Osteoblast (primary cell): ENCODE data around the gene PTPMT1. TPM values are rescaled to one million over a fixed set of nuclear protein-coding genes. Genes with fewer than 3 reads are reported as not detected.
"Not testable (repeated sequence)": the region's sequence is repeated elsewhere in the genome, so short reads cannot be mapped to it uniquely, and the experiment has no call there.

ENCODE experiments used
- DNase-seq: peaks from one replicate; pipeline ENCODE4 v3.0.0; 2011; ENCODE audit warnings: low spot score, mixed read lengths; ENCODE audit not compliant: insufficient read length; ENCODE audit errors: missing footprints
- H2AFZ ChIP-seq: 2 replicates; pipeline ENCODE4 v1.6.0; 2011; ENCODE audit warnings: mild to moderate bottlenecking, low read length
- H3K27ac ChIP-seq: 2 replicates; pipeline ENCODE4 v1.5.1; 2011; ENCODE audit warnings: mild to moderate bottlenecking, low read depth, low read length, moderate library complexity
- H3K27me3 ChIP-seq: 2 replicates; pipeline ENCODE4 v1.6.0; 2012; ENCODE audit warnings: mild to moderate bottlenecking, control low read depth, inconsistent platforms, low read length, moderate library complexity; ENCODE audit not compliant: insufficient read depth
- H3K36me3 ChIP-seq: 2 replicates; pipeline ENCODE4 v1.5.1; 2011; ENCODE audit warnings: mild to moderate bottlenecking, low read length, control low read depth, moderate library complexity; ENCODE audit not compliant: insufficient read depth
- H3K4me1 ChIP-seq: 2 replicates; pipeline ENCODE4 v1.5.1; 2011; ENCODE audit warnings: mild to moderate bottlenecking, low read length, control low read depth, moderate library complexity; ENCODE audit not compliant: insufficient read depth
- H3K4me2 ChIP-seq: 2 replicates; pipeline ENCODE4 v1.6.0; 2011; ENCODE audit warnings: mild to moderate bottlenecking, low read length; ENCODE audit not compliant: insufficient read depth
- H3K4me3 ChIP-seq: fragments of 200-600 bp; sonication (generic); 3 replicates; pipeline ENCODE4 v1.5.1; 2012; ENCODE audit warnings: mild to moderate bottlenecking, low read length, inconsistent platforms; ENCODE audit not compliant: insufficient read depth
- H3K79me2 ChIP-seq: 2 replicates; pipeline ENCODE4 v1.6.0; 2012; ENCODE audit warnings: mild to moderate bottlenecking, low read length, control low read depth, inconsistent platforms; ENCODE audit not compliant: insufficient read depth
- H3K9me3 ChIP-seq: 2 replicates; pipeline ENCODE4 v1.5.1; 2011; ENCODE audit warnings: low read depth, low read length, control low read depth
- H4K20me1 ChIP-seq: 2 replicates; pipeline ENCODE4 v1.6.0; 2012; ENCODE audit warnings: mild to moderate bottlenecking, low read length, control low read depth; ENCODE audit not compliant: insufficient read depth
- total RNA-seq: library from RNA; depleted of rRNA; stranded (reverse); fragments of >200 nt; gene quantifications from 2 replicates; pipeline ENCODE4 v1.2.3, GENCODE V29; 2012
- TF ChIP-seq, protein P1 (sequence below): IDR thresholded peaks from 2 replicates; pipeline ENCODE4 v1.5.1; 2011; ENCODE audit warnings: mild to moderate bottlenecking, low read depth, low read length, moderate library complexity; ENCODE audit errors: extremely low read depth

The PTPMT1 gene
- total RNA-seq, 1 donor, result 80.7 TPM

DNA sequence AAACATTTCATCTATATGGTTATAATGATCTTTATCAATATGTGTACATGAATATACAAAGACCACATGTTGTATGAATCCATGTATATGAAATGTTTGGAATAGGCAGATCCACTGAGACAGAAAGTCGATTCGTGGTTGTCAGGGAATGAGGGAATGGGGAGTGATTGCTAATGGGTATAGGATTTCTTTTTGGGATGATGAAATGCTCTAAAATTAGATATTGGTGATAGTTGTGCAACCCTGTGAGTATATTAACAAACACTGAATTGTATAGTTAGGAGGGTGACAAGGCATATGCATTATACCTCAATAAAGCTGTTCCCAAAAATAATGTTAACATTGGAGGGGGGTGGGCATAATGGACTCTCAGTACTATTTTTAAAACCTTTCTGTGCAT, 5.0 kb upstream of the PTPMT1 start:
- TF ChIP-seq, protein P1, sequence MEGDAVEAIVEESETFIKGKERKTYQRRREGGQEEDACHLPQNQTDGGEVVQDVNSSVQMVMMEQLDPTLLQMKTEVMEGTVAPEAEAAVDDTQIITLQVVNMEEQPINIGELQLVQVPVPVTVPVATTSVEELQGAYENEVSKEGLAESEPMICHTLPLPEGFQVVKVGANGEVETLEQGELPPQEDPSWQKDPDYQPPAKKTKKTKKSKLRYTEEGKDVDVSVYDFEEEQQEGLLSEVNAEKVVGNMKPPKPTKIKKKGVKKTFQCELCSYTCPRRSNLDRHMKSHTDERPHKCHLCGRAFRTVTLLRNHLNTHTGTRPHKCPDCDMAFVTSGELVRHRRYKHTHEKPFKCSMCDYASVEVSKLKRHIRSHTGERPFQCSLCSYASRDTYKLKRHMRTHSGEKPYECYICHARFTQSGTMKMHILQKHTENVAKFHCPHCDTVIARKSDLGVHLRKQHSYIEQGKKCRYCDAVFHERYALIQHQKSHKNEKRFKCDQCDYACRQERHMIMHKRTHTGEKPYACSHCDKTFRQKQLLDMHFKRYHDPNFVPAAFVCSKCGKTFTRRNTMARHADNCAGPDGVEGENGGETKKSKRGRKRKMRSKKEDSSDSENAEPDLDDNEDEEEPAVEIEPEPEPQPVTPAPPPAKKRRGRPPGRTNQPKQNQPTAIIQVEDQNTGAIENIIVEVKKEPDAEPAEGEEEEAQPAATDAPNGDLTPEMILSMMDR, result no peak
- peaks cover 6% of the 10 kb centered on the region for H3K79me2 ChIP-seq
- H2AFZ ChIP-seq, result no peak overlapping the region
- H3K27me3 ChIP-seq, result no peaks in the 10 kb centered on the region
- no peak for DNase-seq
- H3K4me1 ChIP-seq, result peaks cover 8% of the 10 kb centered on the region
- H3K27ac ChIP-seq, result no peak overlapping the region
- no peaks in the 10 kb centered on the region for H3K36me3 ChIP-seq
- H3K4me3 ChIP-seq, result no peak overlapping the region
- H3K4me2 ChIP-seq, result no peak overlapping the region
- no peaks in the 10 kb centered on the region for H4K20me1 ChIP-seq
- no peaks in the 10 kb centered on the region for H3K9me3 ChIP-seq

DNA sequence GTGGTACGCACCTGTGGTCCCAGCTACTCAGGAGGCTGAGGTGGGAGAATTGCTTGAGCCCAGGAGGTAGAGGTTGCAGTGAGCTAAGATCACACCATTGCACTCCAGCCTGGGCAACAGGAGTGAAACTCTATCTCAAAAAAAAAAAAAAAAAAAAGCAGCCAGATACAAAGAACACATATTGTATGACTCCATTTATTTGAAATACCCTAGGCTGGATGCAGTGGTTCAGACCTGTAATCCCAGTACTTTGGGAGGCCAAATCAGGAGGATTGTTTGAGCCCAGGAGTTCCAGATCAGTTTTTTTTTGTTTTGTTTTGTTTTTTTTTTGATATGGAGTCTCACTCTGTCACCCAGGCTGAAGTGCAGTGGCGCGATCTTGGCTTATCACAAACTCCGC, 3.0 kb upstream of the PTPMT1 start:
- H3K36me3 ChIP-seq, H2AFZ ChIP-seq, H3K27me3 ChIP-seq, DNase-seq, H3K9me3 ChIP-seq, H3K4me2 ChIP-seq, H4K20me1 ChIP-seq, H3K4me3 ChIP-seq, H3K27ac ChIP-seq: not testable (repeated sequence)
- Histone ChIP-seq H3K4me1 (peaks cover 15% of the 10 kb centered on the region), H3K79me2 (peaks cover 25% of the 10 kb centered on the region)

DNA sequence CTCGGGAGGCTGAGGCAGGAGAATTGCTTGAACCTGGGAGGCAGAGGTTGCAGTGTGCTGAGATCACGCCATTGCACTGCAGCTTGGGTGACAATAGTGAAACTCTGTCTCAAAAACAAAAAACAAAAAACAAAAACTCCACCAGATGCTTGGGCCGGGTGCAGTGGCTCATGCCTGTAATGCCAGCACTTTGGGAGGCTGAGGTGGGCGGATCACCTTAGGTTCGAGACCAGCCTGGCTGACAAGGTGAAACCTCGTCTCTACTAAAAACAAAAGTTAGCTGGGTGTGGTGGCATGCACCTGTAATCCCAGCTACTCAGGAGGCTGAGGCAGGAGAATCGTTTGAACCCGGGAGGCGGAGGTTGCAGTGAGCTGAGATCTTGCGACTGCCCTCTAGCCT, 1.0 kb upstream of the PTPMT1 start:
- not testable (repeated sequence) for H2AFZ ChIP-seq, H3K27me3 ChIP-seq, H3K27ac ChIP-seq, DNase-seq, H3K36me3 ChIP-seq, H4K20me1 ChIP-seq, H3K4me3 ChIP-seq, H3K9me3 ChIP-seq
- Histone ChIP-seq H3K79me2 (peaks cover 34% of the 10 kb centered on the region), H3K4me2 (peak overlapping the region; percentile 90), H3K4me1 (peaks cover 15% of the 10 kb centered on the region)

DNA sequence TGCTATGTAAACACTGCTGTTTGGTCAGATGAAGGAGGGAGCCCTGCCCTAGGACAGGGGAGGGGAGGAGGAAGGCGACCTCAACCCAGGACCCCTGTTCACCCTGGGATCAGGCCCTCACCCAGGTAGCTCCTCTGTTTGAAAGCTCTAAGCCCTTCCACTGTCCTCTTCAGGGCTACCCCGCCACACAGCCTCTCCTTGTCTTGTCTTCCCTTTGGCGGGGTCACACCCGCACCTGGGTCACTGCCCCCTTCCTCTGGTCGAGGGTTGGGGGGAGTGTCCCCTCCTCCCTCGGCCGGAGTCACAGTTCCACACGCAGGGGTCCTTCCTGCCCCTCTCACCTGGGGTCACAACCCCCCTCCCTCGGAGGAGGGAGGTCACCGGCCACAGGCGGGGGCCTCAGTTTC, 463 bp upstream of the PTPMT1 start:
- Histone ChIP-seq H3K79me2 (peaks cover 40% of the 10 kb centered on the region), H3K4me2 (peak overlapping the region; percentile 90), H2AFZ (peak overlapping the region; percentile 90), H3K36me3 (peaks cover 7% of the 10 kb centered on the region), H4K20me1 (no peaks in the 10 kb centered on the region), H3K9me3 (no peaks in the 10 kb centered on the region), H3K27me3 (no peaks in the 10 kb centered on the region), H3K4me1 (peaks cover 15% of the 10 kb centered on the region), H3K4me3 (peak overlapping the region; percentile 98), H3K27ac (peak overlapping the region; percentile 68)
- DNase-seq, result peak; percentile 21
- TF ChIP-seq, protein P1, result no peak

DNA sequence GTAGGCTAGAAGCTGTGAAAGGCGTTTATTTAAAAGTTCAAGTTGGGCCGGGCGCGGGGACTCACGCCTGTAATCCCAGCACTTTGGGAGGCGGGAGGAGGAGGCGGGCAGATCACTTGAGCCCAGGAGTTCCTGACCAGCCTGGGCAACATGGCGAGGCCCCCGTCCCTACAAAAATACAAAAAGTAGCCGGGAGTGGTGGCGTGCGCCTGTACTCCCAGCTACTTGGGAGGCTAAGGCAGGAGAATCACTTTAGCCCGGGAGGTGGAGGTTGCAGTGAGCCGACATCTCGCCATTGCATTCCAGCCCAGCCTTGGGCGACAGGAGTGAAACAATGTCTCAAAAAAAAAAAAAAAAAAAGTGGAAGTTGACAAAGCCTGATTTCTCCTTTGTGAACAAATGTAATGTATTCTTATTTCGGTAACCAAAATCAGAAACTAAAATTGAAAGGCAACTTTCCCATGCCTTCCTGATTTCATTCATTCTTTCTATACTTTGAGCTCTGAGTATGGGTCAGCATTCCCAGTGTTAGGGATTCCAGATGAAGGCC, 825 bp downstream of the PTPMT1 start:
- peaks cover 52% of the 10 kb centered on the region for H3K79me2 ChIP-seq
- TF ChIP-seq, protein P1, result no peak
- H3K27ac ChIP-seq, result peak overlapping the region; percentile 68
- peaks cover 12% of the 10 kb centered on the region for H3K36me3 ChIP-seq
- H3K27me3 ChIP-seq, result no peaks in the 10 kb centered on the region
- H2AFZ ChIP-seq, result peak overlapping the region; percentile 90
- DNase-seq, result no peak
- no peaks in the 10 kb centered on the region for H4K20me1 ChIP-seq
- peak overlapping the region; percentile 98 for H3K4me3 ChIP-seq
- peaks cover 11% of the 10 kb centered on the region for H3K4me1 ChIP-seq
- H3K4me2 ChIP-seq, result peak overlapping the region; percentile 90
- no peaks in the 10 kb centered on the region for H3K9me3 ChIP-seq
